Measurements from ENCODE around the gene REPIN1.

Gene REPIN1

DNA sequence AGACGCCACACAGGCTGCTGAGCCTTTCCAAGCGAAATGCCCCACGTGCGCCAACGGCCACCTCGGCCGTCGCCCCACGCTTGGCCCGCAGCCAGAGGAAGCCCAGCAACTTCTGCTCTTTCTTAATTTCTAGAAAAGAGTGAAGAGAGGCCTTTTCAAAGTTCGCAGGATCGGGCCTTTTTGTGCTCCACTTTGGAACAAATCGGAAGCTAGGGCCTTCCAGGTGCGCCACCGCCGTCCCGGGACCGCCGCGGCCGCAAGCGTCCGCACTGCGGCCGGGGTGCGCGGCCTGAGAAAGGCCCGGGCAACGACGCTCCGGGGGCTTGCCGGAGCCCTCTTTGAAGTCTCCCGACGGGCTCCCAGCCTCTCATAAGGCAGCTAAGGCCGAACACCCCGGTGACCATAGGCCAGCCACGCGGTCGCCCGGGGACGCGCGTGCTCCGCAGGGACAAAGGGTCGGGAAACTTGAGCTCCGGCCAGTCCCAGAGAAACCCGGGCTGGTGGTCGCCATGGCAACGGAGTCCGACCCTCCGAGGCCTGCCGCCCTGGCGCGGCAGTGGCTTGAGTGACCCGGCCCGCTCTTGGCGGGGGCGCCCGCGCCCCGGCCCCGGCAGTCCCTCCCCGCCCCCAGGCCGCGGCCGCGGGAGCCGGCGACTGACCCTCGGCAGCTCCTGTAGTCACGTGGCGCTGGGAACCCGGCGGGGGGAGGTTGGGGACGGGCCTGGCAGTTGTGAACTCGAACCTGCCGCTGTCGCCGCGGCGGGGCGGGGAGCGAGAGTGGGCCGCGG lies at the start of gene REPIN1:
REPIN1 (plus strand) TSS at position 727 of the 788 bp plus-strand sequence. CDS start 890 bp downstream, outside the sequence.
- DNase-seq (ENCODE audit: low read depth), result peak; percentile 85
- TF ChIP-seq, protein P1, sequence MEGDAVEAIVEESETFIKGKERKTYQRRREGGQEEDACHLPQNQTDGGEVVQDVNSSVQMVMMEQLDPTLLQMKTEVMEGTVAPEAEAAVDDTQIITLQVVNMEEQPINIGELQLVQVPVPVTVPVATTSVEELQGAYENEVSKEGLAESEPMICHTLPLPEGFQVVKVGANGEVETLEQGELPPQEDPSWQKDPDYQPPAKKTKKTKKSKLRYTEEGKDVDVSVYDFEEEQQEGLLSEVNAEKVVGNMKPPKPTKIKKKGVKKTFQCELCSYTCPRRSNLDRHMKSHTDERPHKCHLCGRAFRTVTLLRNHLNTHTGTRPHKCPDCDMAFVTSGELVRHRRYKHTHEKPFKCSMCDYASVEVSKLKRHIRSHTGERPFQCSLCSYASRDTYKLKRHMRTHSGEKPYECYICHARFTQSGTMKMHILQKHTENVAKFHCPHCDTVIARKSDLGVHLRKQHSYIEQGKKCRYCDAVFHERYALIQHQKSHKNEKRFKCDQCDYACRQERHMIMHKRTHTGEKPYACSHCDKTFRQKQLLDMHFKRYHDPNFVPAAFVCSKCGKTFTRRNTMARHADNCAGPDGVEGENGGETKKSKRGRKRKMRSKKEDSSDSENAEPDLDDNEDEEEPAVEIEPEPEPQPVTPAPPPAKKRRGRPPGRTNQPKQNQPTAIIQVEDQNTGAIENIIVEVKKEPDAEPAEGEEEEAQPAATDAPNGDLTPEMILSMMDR (conservative IDR thresholded peaks at IDR 0.05; ENCODE audit: low read length), result no peak
- H3K4me3 ChIP-seq (ENCODE audit: low read length), result peak within 1 kb of the TSS; percentile 90

DNA sequence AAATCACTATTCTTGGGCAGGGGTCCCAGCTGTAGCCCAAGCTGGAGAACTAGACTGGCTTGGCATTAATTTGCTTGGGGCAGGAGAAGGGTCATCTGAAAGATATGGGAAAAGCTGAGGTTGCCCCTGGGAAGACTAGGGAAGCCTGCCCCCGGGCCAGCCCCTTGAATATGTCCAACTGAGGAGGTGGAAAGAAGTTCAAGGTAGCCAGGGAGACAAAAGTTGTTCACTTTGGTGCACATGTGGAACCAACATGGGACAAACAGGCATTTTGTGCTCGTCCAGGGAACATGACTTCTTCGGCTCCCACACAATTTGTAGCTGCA lies 46.9 kb upstream of the REPIN1 start:
- H3K4me3 ChIP-seq (ENCODE audit: low read length), result no peak overlapping the region
- TF ChIP-seq, protein P1 (conservative IDR thresholded peaks at IDR 0.05; ENCODE audit: low read length), result no peak
- DNase-seq (ENCODE audit: low read depth), result no peak

DNA sequence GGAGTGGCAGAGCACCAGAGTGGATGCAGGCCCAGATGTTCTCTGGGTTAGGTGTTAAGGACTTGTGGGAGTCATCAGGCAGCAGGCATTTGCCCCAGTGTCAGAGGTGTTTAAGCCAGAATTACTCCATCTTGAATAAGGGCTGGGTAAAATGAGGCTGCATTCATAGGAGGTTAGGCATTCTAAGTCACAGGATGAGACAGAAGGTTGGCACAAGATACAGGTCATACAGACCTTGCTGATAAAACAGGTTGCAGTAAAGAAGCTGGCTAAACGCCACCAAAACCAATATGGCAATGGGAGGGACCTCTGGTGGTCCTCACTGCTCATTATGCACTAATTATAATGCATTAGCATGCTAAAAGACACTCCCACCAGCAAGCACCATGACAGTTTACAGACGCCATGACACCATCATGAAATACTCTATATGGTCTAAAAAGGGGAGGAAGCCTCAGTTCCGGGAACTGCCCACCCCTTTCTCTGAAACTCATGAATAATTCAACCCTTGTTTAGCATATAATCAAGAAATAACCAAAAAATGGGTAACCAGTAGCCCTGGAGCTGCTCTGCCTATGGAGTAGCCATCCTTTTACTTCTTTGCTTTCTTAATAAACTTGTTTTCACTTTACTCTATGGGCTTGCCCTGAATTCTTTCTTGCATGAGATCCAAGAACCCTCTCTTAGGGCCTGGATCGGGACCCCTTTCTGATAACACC lies 46.3 kb upstream of the REPIN1 start:
- no peak overlapping the region for H3K4me3 ChIP-seq (ENCODE audit: low read length)
- TF ChIP-seq, protein P1 (conservative IDR thresholded peaks at IDR 0.05; ENCODE audit: low read length), result no peak
- no peak for DNase-seq (ENCODE audit: low read depth)

DNA sequence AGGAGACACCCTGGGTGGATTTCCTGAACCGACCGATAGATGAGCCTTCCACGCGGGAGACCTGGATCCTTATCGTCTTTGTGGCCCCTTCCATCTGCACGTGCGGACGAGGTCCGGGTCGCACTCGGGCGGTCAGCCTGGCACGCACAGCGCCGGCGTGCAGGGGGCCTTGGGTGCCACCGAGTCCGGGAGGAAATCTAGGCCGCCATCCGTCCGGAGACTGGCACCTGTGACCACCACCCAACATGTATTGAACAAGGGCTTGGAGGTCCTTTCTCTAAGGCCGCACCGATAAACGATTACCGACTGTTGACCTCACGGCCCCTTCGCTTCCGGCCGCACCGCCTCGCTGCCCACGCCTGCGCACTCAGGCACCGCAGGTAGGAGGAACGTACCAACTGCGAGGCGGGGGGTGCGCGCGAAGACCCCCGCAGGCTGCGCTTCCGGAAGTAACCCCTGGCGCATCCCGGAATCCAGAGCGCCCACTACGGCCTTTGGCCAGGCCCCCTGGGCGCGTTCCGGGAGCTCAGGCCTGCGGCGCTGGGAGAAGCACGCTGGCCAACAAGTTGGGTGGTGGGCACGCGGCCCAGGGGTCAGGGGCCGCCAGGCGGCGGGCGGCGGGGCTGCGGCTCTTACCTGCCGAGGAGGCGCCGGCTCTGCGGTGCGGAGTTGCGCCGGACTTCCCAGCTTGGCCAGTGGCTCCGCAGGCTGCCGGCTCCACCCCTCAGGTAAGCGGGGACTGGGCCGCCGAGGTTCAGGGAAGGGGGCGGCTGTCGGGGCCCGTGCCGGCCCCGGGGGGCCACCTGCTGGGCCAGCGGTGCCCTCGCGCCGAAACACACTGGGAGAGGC lies 45.6 kb upstream of the REPIN1 start, which contains the start of the genes ACTR3C and LRRC61:
ACTR3C (minus strand) TSS at position 713 of the 849 bp plus-strand sequence. CDS start 28,249 bp downstream, outside the sequence.
LRRC61 (plus strand) TSS at position 523 of the 849 bp plus-strand sequence. CDS start 13,507 bp downstream, outside the sequence.
- TF ChIP-seq, protein P1 (conservative IDR thresholded peaks at IDR 0.05; ENCODE audit: low read length), result no peak
- no peak for DNase-seq (ENCODE audit: low read depth)
- peak within 1 kb of the TSS; percentile 22 for H3K4me3 ChIP-seq (ENCODE audit: low read length)

DNA sequence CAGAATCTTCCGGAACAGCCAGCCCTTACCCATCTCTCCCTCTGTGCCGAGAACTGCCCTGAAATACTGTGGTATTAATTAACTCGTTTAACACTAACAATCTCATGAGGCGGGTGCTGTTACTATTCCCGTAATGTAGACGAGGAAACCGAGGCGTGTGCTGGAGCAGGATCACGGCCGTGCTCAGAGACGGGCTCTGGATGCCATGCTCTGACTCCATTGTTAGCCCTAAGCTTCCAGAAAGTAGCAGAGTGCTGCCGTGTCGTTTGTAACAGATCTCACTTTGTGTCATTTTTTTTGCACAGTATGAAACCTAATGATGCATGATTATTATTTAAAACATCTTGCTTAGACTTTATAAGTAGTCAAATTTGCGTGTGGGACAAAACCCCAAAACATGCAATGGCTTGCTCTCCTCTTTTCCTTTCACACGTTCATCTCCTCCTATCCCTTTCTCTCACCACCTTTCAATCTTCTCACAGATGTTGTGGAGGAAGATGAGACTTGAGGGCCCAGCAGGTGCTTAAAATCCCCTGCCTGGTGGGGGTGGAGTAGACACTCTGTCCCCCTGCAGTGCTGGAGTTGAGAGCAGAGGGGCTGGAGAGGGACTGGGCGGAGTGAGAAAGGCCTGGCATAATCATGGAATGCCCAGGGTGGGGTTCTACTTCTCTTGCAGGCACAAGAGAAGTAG lies 44.8 kb upstream of the REPIN1 start:
- TF ChIP-seq, protein P1 (conservative IDR thresholded peaks at IDR 0.05; ENCODE audit: low read length), result no peak
- H3K4me3 ChIP-seq (ENCODE audit: low read length), result no peak overlapping the region
- DNase-seq (ENCODE audit: low read depth), result no peak

DNA sequence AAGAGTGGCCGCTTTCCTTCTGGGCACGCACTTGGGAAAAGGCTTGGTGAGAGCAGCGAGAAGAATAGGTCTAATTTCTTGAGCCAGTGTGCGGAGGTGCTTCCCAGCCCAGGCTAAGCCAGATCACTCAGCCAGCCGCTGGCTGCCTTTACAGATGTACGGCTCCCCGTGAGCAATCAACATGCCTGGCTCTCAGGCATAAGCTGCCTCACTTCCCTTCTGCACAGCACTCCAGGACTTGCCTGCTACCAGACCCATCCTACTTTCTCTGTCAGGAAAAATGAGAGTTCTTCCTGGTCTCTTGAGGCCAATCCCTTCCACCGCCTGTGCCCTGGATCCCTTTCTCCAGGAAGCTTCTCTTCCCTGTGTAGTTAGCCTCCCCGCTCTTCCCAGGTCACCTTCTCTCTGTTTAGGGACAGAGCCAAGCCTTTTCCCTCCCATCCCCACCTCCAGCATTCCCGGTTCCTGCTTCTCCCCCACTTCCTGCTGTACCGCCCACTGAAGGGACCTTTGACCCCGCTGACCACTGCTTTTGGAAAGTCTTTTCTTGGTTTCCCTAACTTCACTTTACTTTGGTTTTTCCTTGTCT lies 44.2 kb upstream of the REPIN1 start:
- no peak for DNase-seq (ENCODE audit: low read depth)
- TF ChIP-seq, protein P1 (conservative IDR thresholded peaks at IDR 0.05; ENCODE audit: low read length), result no peak
- no peak overlapping the region for H3K4me3 ChIP-seq (ENCODE audit: low read length)

All from AG10803 (cell line).